Effector memory CD8-positive, alpha-beta T cell (primary cell): ENCODE measurements around the gene MGRN1.

Experiments
- ATAC-seq: fragments of 150-1000 bp; cut with Tn5 transposase; replicated peaks from 2 replicates; pipeline ENCODE4 v1.10.0; 2021; ENCODE audit warnings: mild to moderate bottlenecking, moderate library complexity
- DNase-seq, 3 experiments: peaks; one replicate each; pipeline ENCODE4 v3.0.0; 2021
- H3K27ac Mint-ChIP-seq, 2 donors: one replicate each; pipeline ENCODE4 v1.8.0; 2022; ENCODE audit warnings: mild to moderate bottlenecking in 2 of 2, mixed read lengths in 2 of 2, moderate library complexity in 2 of 2
- H3K27me3 Mint-ChIP-seq, 2 donors: one replicate each; pipeline ENCODE4 v1.8.0; 2022; ENCODE audit warnings: mixed read lengths in 2 of 2
- H3K36me3 Mint-ChIP-seq: one replicate; pipeline ENCODE4 v1.8.0; 2022; ENCODE audit warnings: mild to moderate bottlenecking, moderate library complexity, mixed read lengths; ENCODE audit not compliant: insufficient read depth
- H3K4me1 Mint-ChIP-seq, 2 donors: one replicate each; pipeline ENCODE4 v1.8.0; 2022; ENCODE audit warnings: low read depth in 2 of 2, mixed read lengths in 2 of 2
- H3K4me3 Mint-ChIP-seq, 2 donors: one replicate each; pipeline ENCODE4 v1.8.0; 2022; ENCODE audit warnings: mild to moderate bottlenecking in 2 of 2, mixed read lengths in 2 of 2, moderate library complexity in 2 of 2
- H3K9me3 Mint-ChIP-seq, 2 donors: one replicate each; pipeline ENCODE4 v1.8.0; 2022; ENCODE audit warnings: mixed read lengths in 2 of 2

MGRN1 gene

GRCh38 chr16:4655801-4656200, 31.2 kb downstream of the MGRN1 start:
- ATAC-seq (no peak), DNase-seq (no peak)
- Mint-ChIP-seq H3K27ac (no peak overlapping the region), H3K4me1 (peaks cover 0 to 12% of the 10 kb centered on the region in 2 donors), H3K9me3 (no peaks in the 10 kb centered on the region), H3K4me3 (no peak overlapping the region), H3K27me3 (no peaks in the 10 kb centered on the region), H3K36me3 (peaks cover 51% of the 10 kb centered on the region)

DNA sequence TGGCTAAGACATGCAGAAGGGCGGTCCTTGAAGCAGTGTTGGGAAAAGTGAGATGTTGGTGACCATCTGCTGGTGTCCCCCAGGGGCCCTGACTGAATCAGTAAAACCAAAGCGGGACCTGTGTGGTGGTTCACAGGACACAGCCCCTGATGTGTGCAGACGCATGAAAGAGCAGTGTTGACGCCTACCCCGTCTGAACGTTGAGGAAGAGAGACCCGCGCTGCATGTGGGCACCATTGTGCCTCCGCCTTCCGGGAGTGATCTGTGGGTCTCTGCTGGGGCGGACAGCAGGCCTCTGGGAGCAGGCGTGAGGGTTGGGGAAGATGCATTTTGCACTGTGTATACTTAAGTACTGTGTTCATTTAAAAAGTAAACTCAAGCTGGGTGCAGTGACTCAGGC, 31.6 kb downstream of the MGRN1 start:
- peaks cover 0 to 15% of the 10 kb centered on the region in 2 donors for H3K4me1 Mint-ChIP-seq
- ATAC-seq: no peak
- no peaks in the 10 kb centered on the region for H3K27me3 Mint-ChIP-seq
- H3K27ac Mint-ChIP-seq: no peak overlapping the region
- H3K9me3 Mint-ChIP-seq: no peaks in the 10 kb centered on the region
- peaks cover 48% of the 10 kb centered on the region for H3K36me3 Mint-ChIP-seq
- H3K4me3 Mint-ChIP-seq: no peak overlapping the region
- no peak for DNase-seq

GRCh38 chr16:4656695-4657686, 32.4 kb downstream of the MGRN1 start:
- Mint-ChIP-seq H3K9me3 (no peaks in the 10 kb centered on the region), H3K36me3 (peaks cover 48% of the 10 kb centered on the region), H3K27me3 (no peaks in the 10 kb centered on the region), H3K27ac (no peak overlapping the region), H3K4me1 (peaks cover 0 to 15% of the 10 kb centered on the region in 2 donors), H3K4me3 (no peak overlapping the region)
- no peak for DNase-seq
- ATAC-seq: no peak

DNA sequence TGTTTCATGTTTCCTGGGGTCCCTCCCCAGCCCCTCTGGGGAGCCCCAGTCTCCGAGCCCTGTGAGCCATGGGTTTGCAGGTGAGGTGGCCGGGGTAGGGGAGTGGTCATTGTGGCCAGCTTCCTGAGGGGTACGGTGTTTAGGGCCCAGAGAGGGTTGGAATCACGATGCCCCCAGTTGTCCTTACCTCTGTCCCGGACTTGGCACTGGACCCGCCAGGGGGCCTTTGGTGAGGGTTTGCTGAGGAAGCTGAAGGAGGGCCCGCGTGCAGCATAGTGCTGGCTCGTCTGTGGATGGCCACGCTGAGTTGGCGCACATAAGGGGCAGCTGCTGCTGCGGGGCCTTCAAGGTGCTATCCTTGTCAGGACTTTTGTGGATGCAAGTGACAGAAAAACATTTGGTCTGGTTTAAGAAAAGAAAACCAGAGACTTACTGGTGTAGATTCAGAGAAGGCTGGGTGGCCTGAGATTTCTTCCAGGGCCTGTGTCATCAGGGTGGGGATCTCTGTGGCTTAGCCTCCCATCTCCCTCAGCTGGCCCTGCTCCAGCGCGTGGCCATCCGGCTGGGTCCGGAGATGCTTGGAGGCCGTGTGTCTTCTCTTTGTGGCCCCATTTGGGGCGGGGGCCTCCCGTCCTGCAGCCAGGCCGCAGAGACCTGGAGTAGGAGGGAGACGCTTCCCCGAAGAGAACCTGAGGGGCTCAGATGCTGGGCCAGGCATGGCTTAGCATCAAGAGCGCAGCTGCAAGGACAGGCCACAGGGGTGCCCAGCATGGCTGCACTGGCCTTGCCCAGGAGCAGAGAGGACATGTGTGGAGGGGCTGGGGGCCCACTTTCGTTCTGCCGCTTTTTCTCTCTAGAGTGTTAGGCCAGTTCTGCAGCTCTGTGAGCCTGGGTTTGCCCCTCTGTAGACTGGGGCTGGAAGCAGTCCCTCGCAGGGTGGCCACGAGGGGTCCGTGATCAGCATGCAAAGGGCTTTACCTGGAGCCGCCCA, 35.0 kb downstream of the MGRN1 start:
- H3K4me3 Mint-ChIP-seq: peak overlapping the region in 1 of 2 donors; percentile 50
- H3K36me3 Mint-ChIP-seq: peaks cover 48% of the 10 kb centered on the region
- DNase-seq (no peak), ATAC-seq (no peak)
- peaks cover 8 to 28% of the 10 kb centered on the region in 2 donors for H3K4me1 Mint-ChIP-seq
- peak overlapping the region; percentile 64 to 78 for H3K27ac Mint-ChIP-seq
- H3K9me3 Mint-ChIP-seq: no peaks in the 10 kb centered on the region
- no peaks in the 10 kb centered on the region for H3K27me3 Mint-ChIP-seq

DNA sequence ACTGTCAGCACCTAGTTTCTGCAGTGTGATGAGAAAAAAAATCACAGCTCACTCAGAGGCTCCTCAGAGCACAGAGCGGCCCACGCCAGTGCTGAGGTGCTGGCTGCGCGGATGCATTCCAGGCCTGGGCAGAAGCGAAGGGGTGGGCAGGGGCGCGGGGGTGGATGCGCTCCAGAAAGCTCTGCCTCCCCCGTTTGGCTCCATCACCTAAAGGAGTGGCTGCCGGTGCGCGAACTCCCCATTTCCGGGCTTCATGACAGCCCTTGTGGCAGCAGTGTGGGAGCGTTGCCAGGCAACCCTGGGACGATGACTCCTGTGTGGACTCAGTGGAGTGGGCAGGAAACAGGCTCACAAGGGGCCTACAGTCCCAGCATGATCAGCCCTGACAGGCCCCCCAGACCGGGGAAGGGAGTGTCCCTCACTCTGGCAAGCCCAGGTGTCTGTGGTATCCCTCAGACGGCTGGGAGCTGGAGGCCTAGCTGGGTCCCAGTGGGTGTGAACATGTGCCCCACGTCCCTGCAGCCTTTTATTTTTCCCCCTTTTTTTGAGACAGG, 35.9 kb downstream of the MGRN1 start:
- H3K4me3 Mint-ChIP-seq: peak overlapping the region in 1 of 2 donors; percentile 50
- peak; percentile 23 to 62 (median 59) for DNase-seq
- peak; percentile 75 for ATAC-seq
- H3K4me1 Mint-ChIP-seq: peaks cover 9 to 32% of the 10 kb centered on the region in 2 donors
- H3K27ac Mint-ChIP-seq: peak overlapping the region; percentile 31 to 75
- H3K9me3 Mint-ChIP-seq: no peaks in the 10 kb centered on the region
- no peaks in the 10 kb centered on the region for H3K27me3 Mint-ChIP-seq
- H3K36me3 Mint-ChIP-seq: peaks cover 47% of the 10 kb centered on the region

DNA sequence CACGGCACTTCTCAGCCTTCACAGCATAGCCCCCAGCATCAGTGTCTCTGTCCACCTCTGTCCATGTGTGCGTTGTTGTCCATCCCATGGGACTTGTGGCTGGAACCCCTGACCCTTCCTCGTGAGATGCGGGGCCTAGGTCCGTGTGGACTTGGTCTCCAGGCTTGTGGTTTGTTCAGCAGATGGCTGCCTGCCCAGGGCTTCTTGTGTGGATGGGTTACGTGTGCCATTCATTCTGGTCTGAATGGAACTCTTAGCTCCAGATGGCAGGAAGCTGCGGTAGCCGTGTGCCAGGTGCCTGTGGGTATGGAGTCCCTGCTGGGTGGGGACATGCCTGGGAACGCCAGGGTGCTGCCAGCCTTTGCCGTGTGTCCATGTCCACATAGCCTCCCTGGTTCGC, 37.0 kb downstream of the MGRN1 start:
- peak overlapping the region in 1 of 2 donors; percentile 75 for H3K27ac Mint-ChIP-seq
- no peak overlapping the region for H3K4me3 Mint-ChIP-seq
- DNase-seq (no peak), ATAC-seq (no peak)
- H3K36me3 Mint-ChIP-seq: peaks cover 42% of the 10 kb centered on the region
- no peaks in the 10 kb centered on the region for H3K27me3 Mint-ChIP-seq
- H3K4me1 Mint-ChIP-seq: peaks cover 9 to 33% of the 10 kb centered on the region in 2 donors
- H3K9me3 Mint-ChIP-seq: no peaks in the 10 kb centered on the region

GRCh38 chr16:4663465-4663776, 38.8 kb downstream of the MGRN1 start:
- no peaks in the 10 kb centered on the region for H3K9me3 Mint-ChIP-seq
- H3K36me3 Mint-ChIP-seq: peaks cover 31% of the 10 kb centered on the region
- H3K4me3 Mint-ChIP-seq: peak overlapping the region; percentile 40 to 73
- no peak for DNase-seq
- H3K27me3 Mint-ChIP-seq: no peaks in the 10 kb centered on the region
- H3K4me1 Mint-ChIP-seq: peaks cover 9 to 33% of the 10 kb centered on the region in 2 donors
- ATAC-seq: no peak
- peak overlapping the region; percentile 68 to 85 for H3K27ac Mint-ChIP-seq

GRCh38 chr16:4663777-4664465, 39.3 kb downstream of the MGRN1 start:
- ATAC-seq: no peak

DNA sequence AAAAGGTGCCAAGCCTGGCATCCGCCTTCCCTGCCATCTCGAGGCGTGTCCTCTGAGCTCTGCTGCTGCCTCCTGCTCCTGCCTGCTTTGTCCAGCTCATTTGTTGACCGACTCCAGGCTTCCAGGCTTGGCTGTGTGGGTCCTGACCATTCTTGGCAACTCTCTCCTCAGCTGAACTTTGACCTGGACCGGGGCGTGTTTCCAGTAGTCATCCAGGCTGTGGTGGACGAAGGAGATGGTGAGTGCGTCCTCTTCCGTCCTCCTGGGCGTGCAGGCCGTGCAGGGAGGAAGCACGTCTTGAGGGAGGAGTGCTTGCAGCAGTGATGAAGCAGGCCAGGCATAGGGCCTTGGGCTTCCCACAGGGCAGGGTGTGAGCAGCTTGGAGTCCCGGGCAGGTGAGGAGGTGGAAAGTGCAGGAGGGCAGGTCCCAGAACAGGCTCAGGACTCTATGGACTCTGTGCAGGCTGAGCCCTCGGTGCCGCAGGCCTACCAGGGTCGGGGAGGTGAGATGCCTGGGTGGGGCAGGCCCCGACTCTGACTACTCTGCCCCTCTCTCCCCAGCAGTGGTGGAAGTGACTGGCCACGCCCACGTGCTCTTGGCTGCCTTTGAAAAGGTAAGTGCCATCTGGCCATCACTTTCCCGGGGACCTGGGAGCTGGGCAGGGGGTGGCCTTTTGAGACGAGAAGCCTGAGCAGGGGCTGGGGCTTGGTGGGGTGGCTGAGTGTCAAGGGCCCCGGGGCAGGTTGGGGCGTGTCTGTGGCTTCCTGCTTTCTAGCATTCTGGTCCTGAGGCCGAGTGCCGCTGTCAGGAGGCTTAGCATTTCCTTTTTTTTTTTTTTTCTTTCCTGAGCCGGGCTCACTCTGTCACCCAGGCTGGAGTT, 40.2 kb downstream of the MGRN1 start:
- peak; percentile 70 for ATAC-seq
- H3K27me3 Mint-ChIP-seq: no peaks in the 10 kb centered on the region
- peak overlapping the region; percentile 62 to 73 for H3K4me3 Mint-ChIP-seq
- peaks cover 9 to 28% of the 10 kb centered on the region in 2 donors for H3K4me1 Mint-ChIP-seq
- H3K27ac Mint-ChIP-seq: peak overlapping the region; percentile 76 to 85
- H3K36me3 Mint-ChIP-seq: peaks cover 22% of the 10 kb centered on the region
- no peaks in the 10 kb centered on the region for H3K9me3 Mint-ChIP-seq
- DNase-seq: peak; percentile 49 to 51 (median 50)

More at GRCh38 chr16:4663777-4664465, 39.3 kb downstream of the MGRN1 start:
- Mint-ChIP-seq H3K4me1 (peaks cover 9 to 32% of the 10 kb centered on the region in 2 donors), H3K9me3 (no peaks in the 10 kb centered on the region), H3K36me3 (peaks cover 26% of the 10 kb centered on the region), H3K4me3 (peak overlapping the region; percentile 40 to 73), H3K27ac (peak overlapping the region; percentile 68 to 85), H3K27me3 (no peaks in the 10 kb centered on the region)
- DNase-seq: no peak

- H3K27ac Mint-ChIP-seq: no peak overlapping the region
- H3K36me3 Mint-ChIP-seq: peaks cover 21% of the 10 kb centered on the region
- H3K4me1 Mint-ChIP-seq: peaks cover 9 to 18% of the 10 kb centered on the region in 2 donors
- no peaks in the 10 kb centered on the region for H3K27me3 Mint-ChIP-seq
- ATAC-seq (no peak), DNase-seq (no peak)
- H3K4me3 Mint-ChIP-seq: no peak overlapping the region
- H3K9me3 Mint-ChIP-seq: no peaks in the 10 kb centered on the region
These were observed 42.0 kb downstream of the MGRN1 start for GRCh38 chr16:4666537-4667202.

DNA sequence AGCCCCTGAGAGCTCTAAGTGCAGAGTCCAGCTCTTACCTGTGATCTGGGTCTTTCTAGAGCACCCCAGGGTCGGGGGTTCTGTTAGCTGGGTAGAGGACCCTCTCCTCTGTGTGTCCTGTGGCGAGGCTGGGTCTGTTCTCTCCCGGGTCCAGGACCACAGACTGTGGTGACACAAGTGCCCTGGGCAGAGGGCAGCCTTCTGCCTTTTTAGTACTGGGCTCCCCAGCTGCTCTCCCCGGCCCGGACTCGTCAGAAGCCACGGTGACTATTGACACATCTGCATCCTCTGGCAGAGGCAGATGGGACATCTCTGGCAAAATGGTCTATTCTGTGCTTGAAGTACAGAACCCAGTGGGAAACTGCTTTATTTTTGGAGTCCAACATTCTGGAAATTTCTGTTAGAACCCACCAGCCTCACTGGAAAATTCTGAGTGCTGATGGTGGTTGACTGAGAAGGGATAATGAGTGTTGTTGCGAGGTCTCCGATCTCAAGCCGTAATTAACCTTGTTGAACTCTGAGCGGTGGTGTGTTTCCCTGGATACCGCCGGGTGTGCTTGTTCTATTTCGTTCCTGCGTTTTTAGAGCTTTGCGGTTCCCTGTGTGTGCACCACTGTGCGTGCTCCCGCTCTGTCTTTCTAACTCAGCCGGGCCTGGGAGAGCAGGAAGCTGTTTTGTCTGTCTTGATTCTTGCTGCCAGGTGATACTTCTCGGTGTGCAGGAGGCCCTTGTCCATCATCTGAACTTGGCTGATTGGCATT, 42.8 kb downstream of the MGRN1 start:
- no peak overlapping the region for H3K4me3 Mint-ChIP-seq
- H3K27ac Mint-ChIP-seq: no peak overlapping the region

More for the DNA sequence above, 42.8 kb downstream of the MGRN1 start:
- Mint-ChIP-seq H3K4me1 (peaks cover 9 to 18% of the 10 kb centered on the region in 2 donors), H3K27me3 (no peaks in the 10 kb centered on the region), H3K9me3 (no peaks in the 10 kb centered on the region), H3K36me3 (peaks cover 18% of the 10 kb centered on the region)
- no peak for ATAC-seq
- DNase-seq: no peak
